PC-3 (cell line): ENCODE measurements around the gene PLPPR2. TPM values are rescaled to one million over a fixed set of nuclear protein-coding genes. Genes with fewer than 3 reads are reported as not detected.

Source experiments
- ATAC-seq: fragments of 200-7000 bp; cut with Tn5 transposase; 2 replicates; pipeline ENCODE4 v1.9.1; 2020; ENCODE audit warnings: mild to moderate bottlenecking, moderate library complexity
- BruUV-seq: library from RNA; stranded (reverse); fragments of 400-500 nt; replicated peaks from 2 replicates; lab custom pipeline; 2021; lab: Mats Ljungman, UMichigan
- CTCF ChIA-PET: fragments of 300-600 bp; sonication (Branson Sonifier 250); formaldehyde crosslinking; loops from one replicate; lab custom pipeline; 2022; ENCODE audit warnings: antibody characterized with exemption; lab: Charles Lee
- POLR2A ChIA-PET: fragments of 300-600 bp; sonication (Branson Sonifier 250); formaldehyde crosslinking; loops from one replicate; lab custom pipeline; 2022; ENCODE audit warnings: antibody characterized with exemption; ENCODE audit not compliant: unreplicated experiment; lab: Charles Lee
- DNase-seq: peaks from one replicate; pipeline ENCODE4 v3.0.0-alpha.2; 2015
- H2AFZ ChIP-seq: fragments of 300-600 bp; sonication (generic); 2 replicates; pipeline ENCODE4 v1.6.0; 2016; ENCODE audit warnings: antibody characterized with exemption, low read length
- H3F3A ChIP-seq: fragments of 300-600 bp; sonication (generic); one replicate; pipeline ENCODE4 v1.6.0; 2017; ENCODE audit warnings: antibody characterized with exemption, low read length, control low read depth, mild to moderate bottlenecking; ENCODE audit not compliant: unreplicated experiment
- H3K27ac ChIP-seq: fragments of 300-600 bp; sonication (generic); 2 replicates; pipeline ENCODE4 v1.5.1; 2016; ENCODE audit warnings: mild to moderate bottlenecking, low read length
- H3K27me3 ChIP-seq: fragments of 300-600 bp; sonication (generic); 2 replicates; pipeline ENCODE4 v1.6.1; 2016; ENCODE audit warnings: low read length, mixed read lengths
- H3K36me3 ChIP-seq: fragments of 300-600 bp; sonication (generic); 2 replicates; pipeline ENCODE4 v1.6.1; 2016; ENCODE audit warnings: low read depth, mixed run types, low read length, mixed read lengths
- H3K4me1 ChIP-seq: fragments of 300-600 bp; sonication (generic); 2 replicates; pipeline ENCODE4 v1.5.1; 2016; ENCODE audit warnings: low read length; ENCODE audit not compliant: insufficient read depth
- H3K4me2 ChIP-seq: fragments of 300-600 bp; sonication (generic); 2 replicates; pipeline ENCODE4 v1.6.0; 2016; ENCODE audit warnings: low read length
- H3K4me3 ChIP-seq: fragments of 300-600 bp; sonication (generic); 2 replicates; pipeline ENCODE4 v1.5.1; 2016; ENCODE audit warnings: mild to moderate bottlenecking, low read length, mixed read lengths
- H3K79me2 ChIP-seq: fragments of 300-600 bp; sonication (generic); 2 replicates; pipeline ENCODE4 v1.6.1; 2017; ENCODE audit warnings: low read length, mixed read lengths
- H3K9ac ChIP-seq: fragments of 300-600 bp; sonication (generic); 2 replicates; pipeline ENCODE4 v1.6.0; 2016; ENCODE audit warnings: mild to moderate bottlenecking, low read length
- H3K9me2 ChIP-seq: fragments of 300-600 bp; sonication (generic); replicated peaks from 2 replicates; pipeline ENCODE4 v1.6.1; 2016; ENCODE audit warnings: mixed run types, low read length, mixed read lengths
- H3K9me3 ChIP-seq: fragments of 300-600 bp; sonication (generic); 2 replicates; pipeline ENCODE4 v1.6.1; 2016; ENCODE audit warnings: low read length, mixed read lengths
- H4K20me1 ChIP-seq: fragments of 300-600 bp; sonication (generic); 2 replicates; pipeline ENCODE4 v1.6.1; 2016; ENCODE audit warnings: low read length, mixed read lengths
- EZH2 ChIP-seq: fragments of 300-600 bp; sonication (generic); IDR thresholded peaks from one replicate; pipeline ENCODE4 v1.6.1; 2017; ENCODE audit warnings: antibody characterized with exemption, mild to moderate bottlenecking, low read length; ENCODE audit not compliant: unreplicated experiment
- EZH2phosphoT487 ChIP-seq: fragments of 300-600 bp; sonication (generic); IDR thresholded peaks from 2 replicates; pipeline ENCODE4 v1.6.1; 2018; ENCODE audit warnings: mild to moderate bottlenecking, antibody characterized with exemption, low read length, borderline replicate concordance
- intact Hi-C: fragments of 100-400 bp; cut with micrococcal nuclease; formaldehyde crosslinking; loops from 2 replicates; pipeline ENCODE4 v1.9.0; 2023
- total RNA-seq: library from RNA; depleted of rRNA; stranded (reverse); fragments of >200 nt; gene quantifications from 2 replicates; pipeline ENCODE4 v1.2.3, GENCODE V29; 2014
- TF ChIP-seq, protein P1 (sequence below): fragments of 300-600 bp; sonication (generic); conservative IDR thresholded peaks from 2 replicates; pipeline ENCODE4 v1.5.1; 2017; ENCODE audit warnings: antibody characterized with exemption, low read depth, mild to moderate bottlenecking, low read length

PLPPR2 gene
- total RNA-seq, 1 experiment from 2014 or later = 38.0 TPM

DNA sequence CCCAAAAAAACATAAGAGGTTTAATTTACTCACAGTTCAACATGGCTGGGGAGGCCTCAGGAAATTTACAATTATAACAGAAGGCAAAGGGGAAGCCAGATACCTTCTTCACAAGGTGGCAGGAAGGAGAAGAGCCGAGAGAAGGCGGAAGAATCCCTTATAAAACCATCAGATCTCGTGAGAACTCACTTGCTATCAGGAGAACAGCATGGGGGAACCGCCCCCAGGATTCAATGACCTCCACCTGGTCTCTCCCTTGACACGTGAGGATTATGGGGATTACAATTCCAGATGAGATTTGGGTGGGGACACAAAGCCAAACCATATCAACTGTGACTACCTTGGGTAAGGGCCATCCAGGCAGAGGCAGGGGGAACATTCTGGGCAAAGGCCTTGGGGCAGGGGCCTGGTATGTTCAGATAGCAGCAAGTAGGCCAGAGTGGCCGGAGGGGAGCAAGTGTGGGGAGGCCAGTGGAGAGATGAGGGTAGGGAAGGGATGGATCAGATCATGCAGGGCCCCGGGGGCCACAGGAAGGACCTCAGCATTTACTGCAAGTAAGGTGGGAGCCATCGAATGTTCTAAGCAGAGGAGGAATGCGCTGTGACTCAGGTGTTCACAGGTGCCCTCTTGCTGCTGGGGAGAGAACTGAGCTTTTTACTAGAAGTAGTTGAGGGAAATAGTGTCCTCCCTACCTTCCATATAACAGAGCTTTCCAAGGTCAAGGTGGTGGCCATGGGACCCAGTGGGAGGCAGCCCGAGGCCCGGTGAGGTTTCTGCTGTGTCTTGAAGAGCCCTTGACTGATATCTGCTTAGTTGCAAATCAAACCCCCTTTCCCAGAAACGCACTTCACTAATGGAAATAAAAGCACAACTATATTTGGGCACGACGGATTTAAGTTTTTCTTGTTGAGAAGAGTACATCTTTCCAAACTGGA is 33.8 kb upstream of the PLPPR2 start:
- no peaks in the 10 kb centered on the region for H3K9me3 ChIP-seq
- intact Hi-C loops = no loop called here
- ChIA-PET CTCF (no interaction called here), POLR2A (no interaction called here)
- H3K27ac ChIP-seq = no peak overlapping the region
- no peaks in the 10 kb centered on the region for H3K27me3 ChIP-seq
- H3K4me1 ChIP-seq = 0 out of 2 replicates have a peak, but pooled peaks cover 3% of the 10 kb centered on the region
- no peak overlapping the region for H3K4me3 ChIP-seq
- no peaks in the 10 kb centered on the region for H4K20me1 ChIP-seq
- no peaks in the 10 kb centered on the region for H3K9me2 ChIP-seq
- TF ChIP-seq, protein P1, sequence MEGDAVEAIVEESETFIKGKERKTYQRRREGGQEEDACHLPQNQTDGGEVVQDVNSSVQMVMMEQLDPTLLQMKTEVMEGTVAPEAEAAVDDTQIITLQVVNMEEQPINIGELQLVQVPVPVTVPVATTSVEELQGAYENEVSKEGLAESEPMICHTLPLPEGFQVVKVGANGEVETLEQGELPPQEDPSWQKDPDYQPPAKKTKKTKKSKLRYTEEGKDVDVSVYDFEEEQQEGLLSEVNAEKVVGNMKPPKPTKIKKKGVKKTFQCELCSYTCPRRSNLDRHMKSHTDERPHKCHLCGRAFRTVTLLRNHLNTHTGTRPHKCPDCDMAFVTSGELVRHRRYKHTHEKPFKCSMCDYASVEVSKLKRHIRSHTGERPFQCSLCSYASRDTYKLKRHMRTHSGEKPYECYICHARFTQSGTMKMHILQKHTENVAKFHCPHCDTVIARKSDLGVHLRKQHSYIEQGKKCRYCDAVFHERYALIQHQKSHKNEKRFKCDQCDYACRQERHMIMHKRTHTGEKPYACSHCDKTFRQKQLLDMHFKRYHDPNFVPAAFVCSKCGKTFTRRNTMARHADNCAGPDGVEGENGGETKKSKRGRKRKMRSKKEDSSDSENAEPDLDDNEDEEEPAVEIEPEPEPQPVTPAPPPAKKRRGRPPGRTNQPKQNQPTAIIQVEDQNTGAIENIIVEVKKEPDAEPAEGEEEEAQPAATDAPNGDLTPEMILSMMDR = no peak; the same call in 1 of the 2 replicates
- no peak for TF ChIP-seq EZH2phosphoT487
- TF ChIP-seq EZH2 = no peak
- H3K36me3 ChIP-seq = peaks cover 2% of the 10 kb centered on the region; the same call in 1 of the 2 replicates
- no peaks in the 10 kb centered on the region for H3F3A ChIP-seq
- H3K79me2 ChIP-seq = no peaks in the 10 kb centered on the region
- no peak overlapping the region for H2AFZ ChIP-seq
- no TSS peak for BruUV-seq
- ATAC-seq (no peak), DNase-seq (no peak)
- H3K9ac ChIP-seq = no peak overlapping the region
- H3K4me2 ChIP-seq = no peak overlapping the region

DNA sequence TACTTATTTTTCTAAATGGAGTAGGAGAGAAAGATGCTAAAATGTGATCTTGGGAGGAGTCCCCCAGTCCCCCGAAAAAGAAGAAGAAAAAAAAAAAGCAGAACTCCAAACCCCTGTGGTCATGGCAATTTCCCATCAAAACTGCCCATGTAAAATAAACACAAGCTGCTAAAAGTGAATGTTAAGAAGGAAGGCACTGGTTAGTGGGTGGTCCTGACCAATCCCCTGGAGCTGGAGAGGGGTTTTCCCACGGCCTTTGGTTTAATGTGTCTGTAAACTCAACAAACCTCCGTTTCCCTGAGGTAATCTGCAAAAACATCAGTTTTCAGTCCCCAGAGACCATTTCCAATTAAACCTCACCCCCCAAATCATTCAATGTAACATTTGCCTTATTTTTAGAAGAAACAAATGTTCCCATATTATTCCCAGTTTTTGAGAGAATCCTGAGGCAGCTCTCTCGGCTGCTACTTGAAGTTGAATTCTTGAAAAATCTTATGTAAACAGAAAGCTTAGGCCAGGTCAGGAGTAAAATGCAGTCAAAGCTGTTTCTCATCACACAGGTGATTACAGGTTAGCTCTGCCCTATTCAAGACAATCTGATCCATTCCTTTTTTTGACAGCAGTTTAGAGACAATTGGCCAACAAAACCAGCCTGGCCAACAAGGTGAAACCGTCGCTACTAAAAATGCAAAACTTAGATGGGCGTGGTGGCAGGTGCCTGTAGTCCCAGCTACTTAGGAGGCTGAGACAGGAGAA is 32.8 kb upstream of the PLPPR2 start:
- no peak overlapping the region for H3K27ac ChIP-seq
- ATAC-seq (no peak), DNase-seq (no peak)
- ChIA-PET POLR2A (interaction anchor here (0.8 kb wide), 1 partner anchor 53 kb away, joined by 3 read pairs; no protein-coding TSS in a partner anchor), CTCF (no interaction called here)
- H2AFZ ChIP-seq = no peak overlapping the region
- H3K4me1 ChIP-seq = 0 out of 2 replicates have a peak, but pooled peaks cover 3% of the 10 kb centered on the region
- peaks cover 8% of the 10 kb centered on the region for H3K36me3 ChIP-seq
- no peaks in the 10 kb centered on the region for H3K9me3 ChIP-seq
- no peak overlapping the region for H3K9ac ChIP-seq
- TF ChIP-seq, protein P1 = no peak
- no peaks in the 10 kb centered on the region for H3F3A ChIP-seq
- no peaks in the 10 kb centered on the region for H3K79me2 ChIP-seq
- H4K20me1 ChIP-seq = no peaks in the 10 kb centered on the region
- H3K27me3 ChIP-seq = no peaks in the 10 kb centered on the region
- intact Hi-C loops = no loop called here
- no peaks in the 10 kb centered on the region for H3K9me2 ChIP-seq
- no peak overlapping the region for H3K4me3 ChIP-seq
- BruUV-seq = no TSS peak
- H3K4me2 ChIP-seq = no peak overlapping the region
